ENCODE results near the gene DOHH. TPM values are rescaled to one million over a fixed set of nuclear protein-coding genes. Genes with fewer than 3 reads are reported as not detected.

Gene DOHH
- total RNA-seq, 1 experiment from 2014 or later, result 22.3 TPM

- peaks cover 46% of the 10 kb centered on the region for H3K36me3 ChIP-seq (ENCODE audit: insufficient read depth, low read length, poor library complexity, severe bottlenecking)
- intact Hi-C loops (cut with micrococcal nuclease; ENCODE audit: unreplicated experiment), result no loop called here
- no peak overlapping the region for H3K27ac ChIP-seq (ENCODE audit: low read depth, low read length, poor library complexity, severe bottlenecking)
- CTCF ChIA-PET, result no interaction called here
- DNase-seq (ENCODE audit: low spot score), result no peak
- POLR2A ChIA-PET (ENCODE audit: low non-redundant PET), result no interaction called here
- no peaks in the 10 kb centered on the region for H3K4me1 ChIP-seq (ENCODE audit: insufficient read depth, low read length, poor library complexity, severe bottlenecking)
- no peak overlapping the region for H3K4me3 ChIP-seq (ENCODE audit: low read depth, low read length, poor library complexity, severe bottlenecking)
- no peak for TF ChIP-seq EZH2 (IDR thresholded peaks at IDR 0.05; ENCODE audit: borderline replicate concordance, low read depth, low read length, poor library complexity, severe bottlenecking)
- no peak for TF ChIP-seq CTCF (conservative IDR thresholded peaks at IDR 0.05; ENCODE audit: low read depth, low read length)
- H3K27me3 ChIP-seq (replicated peaks; ENCODE audit: insufficient read depth, low read depth, low read length, poor library complexity), result no peaks in the 10 kb centered on the region
- no TSS peak for BruUV-seq (replicated peaks)
- H3K9me3 ChIP-seq (ENCODE audit: low read depth, low read length, poor library complexity, severe bottlenecking), result no peaks in the 10 kb centered on the region
Observed at GRCh38 chr19:3524078-3524842, 23.8 kb upstream of the DOHH start.

GRCh38 chr19:3523361-3524077 is 23.0 kb upstream of the DOHH start:
- Histone ChIP-seq H3K27ac (ENCODE audit: low read depth, low read length, poor library complexity, severe bottlenecking) (no peak overlapping the region), H3K27me3 (replicated peaks; ENCODE audit: insufficient read depth, low read depth, low read length, poor library complexity) (no peaks in the 10 kb centered on the region), H3K36me3 (ENCODE audit: insufficient read depth, low read length, poor library complexity, severe bottlenecking) (peaks cover 46% of the 10 kb centered on the region), H3K4me3 (ENCODE audit: low read depth, low read length, poor library complexity, severe bottlenecking) (no peak overlapping the region), H3K4me1 (ENCODE audit: insufficient read depth, low read length, poor library complexity, severe bottlenecking) (no peaks in the 10 kb centered on the region), H3K9me3 (ENCODE audit: low read depth, low read length, poor library complexity, severe bottlenecking) (no peaks in the 10 kb centered on the region)
- ChIA-PET POLR2A (ENCODE audit: low non-redundant PET) (no interaction called here), CTCF (no interaction called here)
- TF ChIP-seq CTCF (conservative IDR thresholded peaks at IDR 0.05; ENCODE audit: low read depth, low read length), result no peak
- no peak for TF ChIP-seq EZH2 (IDR thresholded peaks at IDR 0.05; ENCODE audit: borderline replicate concordance, low read depth, low read length, poor library complexity, severe bottlenecking)
- DNase-seq (ENCODE audit: low spot score), result no peak
- BruUV-seq (replicated peaks), result no TSS peak
- intact Hi-C loops (cut with micrococcal nuclease; ENCODE audit: unreplicated experiment), result no loop called here

GRCh38 chr19:3522421-3523360 is 22.2 kb upstream of the DOHH start:
- ChIA-PET CTCF (no interaction called here), POLR2A (ENCODE audit: low non-redundant PET) (no interaction called here)
- intact Hi-C loops (cut with micrococcal nuclease; ENCODE audit: unreplicated experiment), result no loop called here

More at GRCh38 chr19:3522421-3523360, 22.2 kb upstream of the DOHH start:
- BruUV-seq (replicated peaks), result no TSS peak
- Histone ChIP-seq H3K4me3 (ENCODE audit: low read depth, low read length, poor library complexity, severe bottlenecking) (no peak overlapping the region), H3K4me1 (ENCODE audit: insufficient read depth, low read length, poor library complexity, severe bottlenecking) (no peaks in the 10 kb centered on the region), H3K27ac (ENCODE audit: low read depth, low read length, poor library complexity, severe bottlenecking) (no peak overlapping the region), H3K27me3 (replicated peaks; ENCODE audit: insufficient read depth, low read depth, low read length, poor library complexity) (no peaks in the 10 kb centered on the region), H3K36me3 (ENCODE audit: insufficient read depth, low read length, poor library complexity, severe bottlenecking) (peaks cover 41% of the 10 kb centered on the region), H3K9me3 (ENCODE audit: low read depth, low read length, poor library complexity, severe bottlenecking) (no peaks in the 10 kb centered on the region)
- no peak for DNase-seq (ENCODE audit: low spot score)
- TF ChIP-seq CTCF (conservative IDR thresholded peaks at IDR 0.05; ENCODE audit: low read depth, low read length), result no peak
- no peak for TF ChIP-seq EZH2 (IDR thresholded peaks at IDR 0.05; ENCODE audit: borderline replicate concordance, low read depth, low read length, poor library complexity, severe bottlenecking)

All from A673 (cell line).